NOMO-1 treated with DMSO at 0.1 percent for 48 hours (cell line): ENCODE results near the gene ITGA1.
"Not testable (repeated sequence)": the region's sequence is repeated elsewhere in the genome, so short reads cannot be mapped to it uniquely, and the experiment has no call there.

ENCODE experiments used
- DNase-seq: peaks from one replicate; lab custom pipeline; 2025; ENCODE audit not compliant: unreplicated experiment; lab: John Stamatoyannopoulos, UW

The ITGA1 gene

GRCh38 chr5:52787600-52788504 lies at the start of gene ITGA1, which contains the start of gene PELO:
Gene ITGA1 (plus strand): TSS chr5:52787916. CDS start chr5:52788354, 438 bp downstream.
Gene PELO (plus strand): TSS chr5:52787916. CDS start chr5:52800395, 12,479 bp downstream.
- peak; percentile 13 for DNase-seq

- no peak for DNase-seq
Observed at GRCh38 chr5:52738095-52738506, 49.6 kb upstream of the ITGA1 start.

- DNase-seq: no peak
Observed at GRCh38 chr5:52740007-52740406, 47.7 kb upstream of the ITGA1 start.

GRCh38 chr5:52743012-52743411 lies 44.7 kb upstream of the ITGA1 start:
- no peak for DNase-seq

- no peak for DNase-seq
Observed at GRCh38 chr5:52743529-52743928, 44.2 kb upstream of the ITGA1 start.

GRCh38 chr5:52743970-52744369 lies 43.7 kb upstream of the ITGA1 start:
- DNase-seq: no peak

- DNase-seq: not testable (repeated sequence)
Observed at GRCh38 chr5:52744867-52745458, 42.8 kb upstream of the ITGA1 start.

GRCh38 chr5:52746539-52746938 lies 41.2 kb upstream of the ITGA1 start:
- DNase-seq: no peak

GRCh38 chr5:52748590-52748989 lies 39.1 kb upstream of the ITGA1 start:
- DNase-seq: no peak

- DNase-seq: no peak
Observed at GRCh38 chr5:52749666-52750065, 38.0 kb upstream of the ITGA1 start.

- DNase-seq: no peak
Observed at GRCh38 chr5:52751137-52751536, 36.6 kb upstream of the ITGA1 start.

GRCh38 chr5:52754051-52754450 lies 33.7 kb upstream of the ITGA1 start:
- DNase-seq: no peak

GRCh38 chr5:52757527-52757926 lies 30.2 kb upstream of the ITGA1 start:
- DNase-seq: no peak

- no peak for DNase-seq
Observed at GRCh38 chr5:52758014-52758413, 29.7 kb upstream of the ITGA1 start.

GRCh38 chr5:52759331-52759730 lies 28.4 kb upstream of the ITGA1 start:
- DNase-seq: no peak

GRCh38 chr5:52760695-52761366 lies 26.9 kb upstream of the ITGA1 start:
- no peak for DNase-seq

- no peak for DNase-seq
Observed at GRCh38 chr5:52767217-52767743, 20.4 kb upstream of the ITGA1 start.

- no peak for DNase-seq
Observed at GRCh38 chr5:52767766-52768480, 19.8 kb upstream of the ITGA1 start.

- no peak for DNase-seq
Observed at GRCh38 chr5:52769061-52769460, 18.7 kb upstream of the ITGA1 start.

GRCh38 chr5:52770287-52770939 lies 17.3 kb upstream of the ITGA1 start:
- DNase-seq: no peak
